ENCODE results near the gene MIXL1. TPM values are rescaled to one million over a fixed set of nuclear protein-coding genes. Genes with fewer than 3 reads are reported as not detected.
"Not testable (repeated sequence)": the region's sequence is repeated elsewhere in the genome, so short reads cannot be mapped to it uniquely, and the experiment has no call there.

The MIXL1 gene
- polyA plus RNA-seq, 1 donor, result 0.62 TPM

DNA sequence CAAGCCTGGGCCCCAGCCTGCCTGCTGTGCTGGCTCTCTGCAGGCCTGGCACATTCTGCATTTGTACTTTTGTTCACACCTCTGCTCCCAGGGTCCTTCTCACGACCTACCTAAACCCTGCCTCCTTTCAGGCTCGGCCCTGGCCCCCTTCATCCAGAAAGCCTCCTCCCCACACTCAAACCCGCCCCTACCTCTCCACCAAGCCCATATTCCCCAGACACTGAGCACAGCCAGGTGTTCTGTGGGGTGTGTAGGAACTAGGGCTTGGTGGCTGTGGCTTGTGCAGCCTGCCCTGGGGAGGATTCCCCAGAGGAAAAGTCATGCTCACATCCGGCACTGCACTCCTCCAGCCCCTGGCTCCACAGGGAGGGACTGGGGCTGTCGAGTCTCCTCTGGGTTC lies 8.2 kb upstream of the MIXL1 start:
- no peak for DNase-seq

DNA sequence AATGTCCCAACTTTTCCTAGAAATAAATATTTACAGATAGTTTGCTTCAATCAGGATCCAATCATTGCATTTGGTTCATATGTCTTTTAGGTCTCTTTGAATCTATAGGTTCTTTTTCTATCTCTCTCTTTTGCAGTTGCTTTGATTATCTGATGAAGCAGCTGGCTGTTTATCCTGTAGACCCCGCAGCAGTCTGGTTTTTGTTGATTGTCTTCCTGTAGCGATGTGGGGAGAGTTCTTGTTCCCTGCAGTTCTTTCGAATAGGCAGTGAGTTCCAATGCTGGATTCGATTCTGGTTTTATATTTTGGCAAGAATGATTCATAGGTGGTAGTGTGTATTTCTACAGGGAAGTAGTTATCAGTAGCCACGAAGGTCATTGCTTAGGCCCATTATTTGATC lies 7.4 kb upstream of the MIXL1 start:
- DNase-seq, result no peak

- DNase-seq, result no peak
Observed at GRCh38 chr1:226217273-226217672, 6.2 kb upstream of the MIXL1 start.

DNA sequence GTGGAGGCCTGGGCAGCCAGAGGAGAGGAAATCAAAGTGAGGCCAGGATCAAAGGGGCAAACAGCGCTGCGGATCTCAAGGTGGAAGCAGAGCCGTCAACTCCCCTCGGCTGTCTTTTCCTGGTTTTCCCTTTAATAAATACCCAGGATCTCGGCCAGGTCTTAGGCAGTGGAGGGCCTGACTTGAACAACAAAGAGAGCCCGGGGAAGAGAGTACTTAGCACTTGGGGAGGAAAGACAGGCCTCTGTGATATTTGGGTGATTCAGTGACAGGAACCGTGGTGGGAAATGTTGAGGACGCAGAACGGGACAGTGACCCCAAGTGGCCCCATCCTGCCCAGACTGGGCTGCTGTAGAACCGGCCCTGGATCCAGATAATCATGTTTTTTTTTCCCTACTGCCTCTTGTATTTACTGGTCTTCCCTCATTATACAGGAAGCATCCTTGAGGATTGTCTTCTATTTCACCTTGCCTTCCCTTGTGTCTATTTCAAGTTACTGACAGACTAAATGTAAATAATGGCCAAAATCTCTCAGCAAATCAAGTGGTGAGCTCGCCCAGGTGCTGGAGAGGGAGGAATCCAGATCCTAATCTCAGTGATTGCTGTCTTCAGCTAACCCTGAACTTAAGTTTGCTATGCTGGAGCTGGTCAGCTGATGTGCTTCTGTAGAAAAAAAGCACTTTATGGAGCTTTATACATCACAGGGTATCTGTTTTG lies 2.8 kb upstream of the MIXL1 start:
- no peak for DNase-seq

GRCh38 chr1:226222686-226223085 lies 778 bp upstream of the MIXL1 start:
- no peak for DNase-seq

DNA sequence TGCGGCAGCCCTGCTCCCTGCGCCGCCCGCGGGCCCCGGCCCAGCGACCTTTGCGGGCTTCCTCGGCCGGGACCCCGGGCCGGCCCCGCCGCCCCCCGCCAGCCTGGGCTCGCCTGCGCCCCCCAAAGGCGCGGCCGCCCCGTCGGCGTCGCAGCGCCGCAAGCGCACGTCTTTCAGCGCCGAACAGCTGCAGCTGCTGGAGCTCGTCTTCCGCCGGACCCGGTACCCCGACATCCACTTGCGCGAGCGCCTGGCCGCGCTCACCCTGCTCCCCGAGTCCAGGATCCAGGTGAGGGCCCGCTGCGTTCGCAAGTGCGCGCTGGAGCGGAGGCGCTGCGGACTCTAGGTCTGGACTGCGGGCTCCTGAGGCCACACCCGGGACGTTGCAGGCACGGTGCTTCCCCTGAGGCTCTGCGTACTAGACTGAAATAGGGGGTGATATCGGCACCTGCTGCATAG lies 351 bp downstream of the MIXL1 start:
- peak; percentile 38 for DNase-seq

DNA sequence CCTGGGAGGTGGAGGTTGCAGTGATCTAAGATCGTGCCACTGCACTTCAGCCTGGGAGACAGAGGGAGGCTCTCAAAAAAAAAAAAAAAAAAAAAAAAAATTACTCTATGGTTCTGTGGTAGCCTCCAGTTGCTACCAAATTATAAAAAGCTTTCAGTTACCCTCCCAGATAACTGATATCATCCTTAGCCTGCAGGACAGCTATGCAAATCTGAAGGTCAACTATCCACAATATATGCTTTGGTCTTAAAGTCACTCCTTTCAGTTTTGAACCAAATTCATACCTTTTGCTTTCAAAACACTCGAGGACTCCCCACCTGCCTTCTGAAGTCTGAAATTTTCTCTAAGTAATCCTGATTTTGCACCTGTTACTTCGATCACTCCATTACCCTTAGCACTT lies 3.1 kb downstream of the MIXL1 start:
- no peak for DNase-seq

- no peak for DNase-seq
Observed at GRCh38 chr1:226233293-226233692, 9.8 kb downstream of the MIXL1 start.

DNA sequence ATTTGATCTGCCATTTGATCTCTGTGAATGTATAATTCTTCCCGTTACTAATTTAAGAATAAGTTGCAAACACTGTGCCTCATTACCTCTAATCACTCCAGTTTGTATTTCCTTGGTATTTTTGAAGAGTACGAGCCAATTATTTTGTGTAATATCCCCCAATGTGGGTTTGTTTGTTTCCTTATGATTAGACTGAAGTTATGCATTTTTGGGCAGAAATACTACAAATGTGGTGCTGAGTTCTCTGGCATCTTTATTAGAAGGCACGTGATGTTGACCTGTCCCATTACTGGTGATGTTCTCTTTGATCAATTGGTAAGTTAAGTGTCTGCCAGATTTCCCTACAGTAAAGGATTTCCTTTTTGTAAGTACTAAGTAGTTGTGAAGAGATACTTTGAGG lies 10.3 kb downstream of the MIXL1 start:
- DNase-seq, result no peak

GRCh38 chr1:226236826-226237225 lies 13.4 kb downstream of the MIXL1 start:
- no peak for DNase-seq

DNA sequence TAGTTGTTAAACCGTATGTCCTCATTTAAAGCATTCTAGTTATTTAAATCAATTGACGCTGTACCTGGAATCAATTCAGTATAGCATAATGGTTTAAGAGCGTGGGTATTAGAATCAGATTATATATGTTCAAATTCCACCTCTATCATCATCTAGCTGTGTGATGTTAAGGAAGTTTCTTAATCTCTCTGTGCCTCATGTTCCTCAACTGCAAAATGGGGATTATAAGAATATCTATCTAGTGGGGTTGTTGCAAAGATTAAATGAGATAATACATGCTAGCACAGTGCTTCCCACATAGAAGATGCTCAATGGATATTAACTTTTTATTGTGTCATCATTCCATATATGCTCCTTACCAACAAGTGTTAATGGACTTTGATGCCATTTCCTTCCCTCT lies 16.0 kb downstream of the MIXL1 start:
- no peak for DNase-seq

DNA sequence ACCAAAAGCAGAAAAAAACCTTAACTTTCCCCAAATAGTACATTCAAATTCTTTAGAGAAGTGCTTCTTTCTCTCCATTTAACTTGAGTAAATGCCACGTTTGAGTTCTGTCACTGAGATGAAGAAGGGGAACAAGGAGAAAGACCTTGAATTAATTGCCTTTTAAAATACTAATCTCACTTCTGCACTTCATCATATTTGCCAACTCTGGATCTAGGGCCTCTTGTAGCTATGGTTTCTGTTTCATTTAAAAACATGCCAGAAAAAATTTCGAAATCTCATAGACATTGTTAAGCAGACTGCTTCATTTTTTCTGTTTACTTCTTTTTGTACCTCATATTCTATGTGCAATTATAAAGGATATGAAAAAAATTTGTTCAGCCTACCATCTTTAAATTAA lies 24.6 kb downstream of the MIXL1 start:
- no peak for DNase-seq

GRCh38 chr1:226248796-226249195 lies 25.3 kb downstream of the MIXL1 start:
- no peak for DNase-seq

- DNase-seq, result no peak
Observed at GRCh38 chr1:226250511-226250910, 27.0 kb downstream of the MIXL1 start.

GRCh38 chr1:226252841-226253240 lies 29.4 kb downstream of the MIXL1 start:
- DNase-seq, result not testable (repeated sequence)

DNA sequence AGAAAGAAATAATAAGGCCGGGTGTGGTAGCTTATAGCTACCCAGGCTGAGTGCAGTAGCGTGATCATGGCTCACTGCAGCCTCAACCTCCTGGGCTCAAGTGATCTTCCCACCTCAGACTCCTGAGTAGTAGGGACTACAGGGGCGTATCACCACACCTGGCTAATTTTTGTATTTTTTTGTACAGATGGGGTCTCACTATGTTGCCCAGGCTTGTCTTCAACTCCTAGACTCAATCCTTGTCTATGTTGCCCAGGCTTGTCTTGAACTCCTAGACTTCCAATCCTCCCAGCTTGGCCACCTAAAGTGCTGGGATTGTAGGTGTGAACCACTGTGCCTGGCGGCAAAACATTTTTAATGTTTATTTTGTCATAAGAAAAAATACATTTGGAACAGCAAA lies 30.5 kb downstream of the MIXL1 start:
- no peak for DNase-seq

- no peak for DNase-seq
Observed at GRCh38 chr1:226255380-226255779, 31.9 kb downstream of the MIXL1 start.

GRCh38 chr1:226261818-226262217 lies 38.4 kb downstream of the MIXL1 start:
- DNase-seq, result no peak

DNA sequence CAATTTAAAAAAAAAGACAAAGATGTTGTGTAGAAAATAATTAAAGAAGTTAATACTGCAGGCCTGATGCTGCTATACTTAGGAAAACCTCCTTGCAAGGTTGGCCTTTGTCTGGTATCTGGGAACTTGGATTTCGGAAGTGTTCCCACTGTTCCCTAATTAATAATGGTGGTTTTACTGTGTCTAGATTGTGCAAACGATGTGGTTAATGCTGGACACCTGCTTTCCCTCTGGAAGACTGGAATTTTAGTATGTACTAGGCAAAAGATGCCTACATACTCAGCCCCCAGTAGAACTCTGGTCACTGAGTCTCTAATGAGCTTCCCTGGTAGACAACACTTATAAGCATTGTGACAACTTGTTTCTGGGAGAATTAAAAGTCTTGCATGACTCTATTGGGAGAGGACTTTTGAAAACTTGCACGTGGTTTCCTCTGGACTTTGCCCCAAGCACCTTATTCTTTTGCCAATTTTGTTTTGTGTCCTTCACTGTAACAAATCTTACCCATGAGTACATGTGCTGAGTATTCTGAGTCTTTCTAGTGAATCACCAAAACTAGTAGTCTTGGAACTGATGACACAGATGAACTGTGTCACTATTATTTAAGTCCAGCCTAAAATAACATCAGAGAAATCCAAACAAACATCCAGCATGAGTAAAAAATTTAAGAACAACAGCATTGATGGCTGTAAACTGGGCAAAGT lies 45.1 kb downstream of the MIXL1 start:
- DNase-seq, result no peak

GRCh38 chr1:226272233-226272902 lies 48.9 kb downstream of the MIXL1 start:
- not testable (repeated sequence) for DNase-seq

DNA sequence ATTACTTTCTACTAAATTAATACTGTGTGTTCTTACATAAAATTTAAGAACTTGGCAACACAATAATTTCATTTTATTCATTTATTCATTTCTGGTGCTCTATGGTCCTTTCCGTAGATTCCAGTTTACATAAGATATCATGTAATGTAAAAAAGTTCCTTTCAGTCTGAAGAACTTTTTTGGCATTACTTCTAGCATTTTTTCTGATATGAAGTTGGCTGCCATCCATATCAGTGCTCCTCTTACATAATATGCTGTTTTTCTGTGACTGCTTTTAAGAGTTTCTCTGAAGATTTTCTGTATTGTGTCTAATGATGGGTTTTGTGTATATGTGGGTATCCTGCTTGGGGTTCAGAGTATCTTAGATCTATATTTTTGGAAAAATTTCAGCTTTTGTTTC lies 50.7 kb downstream of the MIXL1 start:
- no peak for DNase-seq

GRCh38 chr1:226276077-226276682 lies 52.7 kb downstream of the MIXL1 start:
- DNase-seq, result no peak

All from hindlimb muscle (tissue), 1 donor.